Osteocyte (in vitro differentiated cells): ENCODE measurements around the gene ZNF77. TPM values are rescaled to one million over a fixed set of nuclear protein-coding genes. Genes with fewer than 3 reads are reported as not detected.
A peak's percentile ranks its signal among the peaks of the same experiment; 100 is the strongest.

ENCODE experiments used
- DNase-seq: peaks from one replicate; pipeline ENCODE4 v3.0.0; 2021; ENCODE audit warnings: mixed read lengths; ENCODE audit not compliant: unreplicated experiment; ENCODE audit errors: extremely low spot score
- H3K27ac Mint-ChIP-seq: one replicate; pipeline ENCODE4 v1.8.0; 2021; ENCODE audit warnings: mild to moderate bottlenecking, mixed read lengths; ENCODE audit not compliant: unreplicated experiment
- H3K27me3 Mint-ChIP-seq: one replicate; pipeline ENCODE4 v1.8.0; 2021; ENCODE audit warnings: mixed read lengths; ENCODE audit not compliant: unreplicated experiment
- H3K36me3 Mint-ChIP-seq: one replicate; pipeline ENCODE4 v1.8.0; 2021; ENCODE audit warnings: mixed read lengths; ENCODE audit not compliant: unreplicated experiment
- H3K4me1 Mint-ChIP-seq: one replicate; pipeline ENCODE4 v1.8.0; 2021; ENCODE audit warnings: mixed read lengths; ENCODE audit not compliant: unreplicated experiment
- H3K4me3 Mint-ChIP-seq: one replicate; pipeline ENCODE4 v1.8.0; 2021; ENCODE audit warnings: mild to moderate bottlenecking, moderate library complexity, mixed read lengths; ENCODE audit not compliant: unreplicated experiment
- H3K9me3 Mint-ChIP-seq: one replicate; pipeline ENCODE4 v1.8.0; 2021; ENCODE audit warnings: mixed read lengths; ENCODE audit not compliant: unreplicated experiment
- CTCF ChIP-seq: fragments of 200-600 bp; sonication (generic); IDR thresholded peaks from 2 replicates; pipeline ENCODE4 v1.5.0; 2021; ENCODE audit warnings: antibody characterized with exemption, mild to moderate bottlenecking, moderate library complexity
- total RNA-seq: library from RNA; stranded (reverse); gene quantifications from 2 replicates; pipeline ENCODE4 v1.2.1, GENCODE V29; 2021

ZNF77 gene
- total RNA-seq, 1 donor from 2014 or later = 4.0 TPM

GRCh38 chr19:2887391-2887914 is 57.3 kb downstream of the ZNF77 start:
- no peaks in the 10 kb centered on the region for H3K4me1 Mint-ChIP-seq
- H3K4me3 Mint-ChIP-seq = no peak overlapping the region
- no peak overlapping the region for H3K27ac Mint-ChIP-seq
- no peaks in the 10 kb centered on the region for H3K36me3 Mint-ChIP-seq
- no peaks in the 10 kb centered on the region for H3K9me3 Mint-ChIP-seq
- no peak for DNase-seq
- TF ChIP-seq CTCF = peak; percentile 68
- no peaks in the 10 kb centered on the region for H3K27me3 Mint-ChIP-seq

GRCh38 chr19:2885736-2886135 is 59.0 kb downstream of the ZNF77 start:
- Mint-ChIP-seq H3K4me1 (no peaks in the 10 kb centered on the region), H3K36me3 (no peaks in the 10 kb centered on the region), H3K27ac (no peak overlapping the region), H3K9me3 (no peaks in the 10 kb centered on the region), H3K4me3 (no peak overlapping the region), H3K27me3 (no peaks in the 10 kb centered on the region)
- no peak for DNase-seq
- no peak for TF ChIP-seq CTCF

- Mint-ChIP-seq H3K4me3 (no peak overlapping the region), H3K27ac (no peak overlapping the region), H3K4me1 (no peaks in the 10 kb centered on the region), H3K36me3 (no peaks in the 10 kb centered on the region), H3K9me3 (no peaks in the 10 kb centered on the region), H3K27me3 (no peaks in the 10 kb centered on the region)
- DNase-seq = no peak
- TF ChIP-seq CTCF = no peak
These were observed 60.9 kb downstream of the ZNF77 start for GRCh38 chr19:2883686-2884439.

Other genes with a start within 250 kb of the ZNF77 start
- 5.1 TPM in 2 replicates for gene GNG7, start 242.3 kb downstream of the ZNF77 start, total RNA-seq
- gene DIRAS1, start 223.6 kb downstream of the ZNF77 start, total RNA-seq = 5.8 and 6.9 TPM in 2 replicates
- 36.5 and 41.2 TPM in 2 replicates for gene SLC39A3, start 205.0 kb downstream of the ZNF77 start, total RNA-seq
- 50.7 and 53.2 TPM in 2 replicates for gene SGTA, start 161.7 kb downstream of the ZNF77 start, total RNA-seq
- gene THOP1, start 159.5 kb downstream of the ZNF77 start, total RNA-seq = 43.4 and 45.2 TPM in 2 replicates
- 7.1 and 7.4 TPM in 2 replicates for gene ZNF554, start 125.1 kb downstream of the ZNF77 start, total RNA-seq
- 5.9 and 10.6 TPM in 2 replicates for gene ZNF555, start 103.5 kb downstream of the ZNF77 start, total RNA-seq
- not detected in 2 replicates for gene ZNF556, start 77.6 kb downstream of the ZNF77 start, total RNA-seq
- gene ZNF57, start 44.0 kb downstream of the ZNF77 start, total RNA-seq = 3.6 and 4.0 TPM in 2 replicates
- gene TLE6, start 32.6 kb upstream of the ZNF77 start, total RNA-seq = 0.65 and 1.5 TPM in 2 replicates
- 13.2 and 14.9 TPM in 2 replicates for gene TLE2, start 84.3 kb upstream of the ZNF77 start, total RNA-seq
- gene TLE5, start 117.5 kb upstream of the ZNF77 start, total RNA-seq = 359 and 366 TPM in 2 replicates
- gene GNA11, start 149.4 kb upstream of the ZNF77 start, total RNA-seq = 65.5 and 69.9 TPM in 2 replicates
- not detected in 2 replicates for gene GNA15, start 191.1 kb upstream of the ZNF77 start, total RNA-seq
- gene S1PR4, start 233.8 kb upstream of the ZNF77 start, total RNA-seq = not detected in 2 replicates
- gene NCLN, start 241.0 kb upstream of the ZNF77 start, total RNA-seq = 60.6 and 61.9 TPM in 2 replicates